HG03571 (cell line): Measurements from ENCODE around the gene C3orf20.
"Not testable (repeated sequence)": the region's sequence is repeated elsewhere in the genome, so short reads cannot be mapped to it uniquely, and the experiment has no call there.

Experiments used
- ATAC-seq: cut with Tn5 transposase; IDR thresholded peaks from one replicate; pipeline ENCODE4 v1.9.1; 2021; ENCODE audit not compliant: unreplicated experiment

Gene C3orf20

GRCh38 chr3:14752979-14753378, 78.0 kb downstream of the C3orf20 start:
- not testable (repeated sequence) for ATAC-seq

- no peak for ATAC-seq
Measured at GRCh38 chr3:14757153-14757700, 82.3 kb downstream of the C3orf20 start.

GRCh38 chr3:14758297-14758696, 83.4 kb downstream of the C3orf20 start:
- no peak for ATAC-seq

GRCh38 chr3:14758959-14759358, 84.0 kb downstream of the C3orf20 start:
- ATAC-seq, result no peak

GRCh38 chr3:14760185-14760584, 85.2 kb downstream of the C3orf20 start:
- no peak for ATAC-seq

GRCh38 chr3:14761121-14761672, 86.3 kb downstream of the C3orf20 start:
- no peak for ATAC-seq

- no peak for ATAC-seq
Measured at GRCh38 chr3:14761866-14762265, 86.9 kb downstream of the C3orf20 start.

- ATAC-seq, result no peak
Measured at GRCh38 chr3:14762701-14763100, 87.8 kb downstream of the C3orf20 start.

- no peak for ATAC-seq
Measured at GRCh38 chr3:14764331-14765059, 89.6 kb downstream of the C3orf20 start.

- no peak for ATAC-seq
Measured at GRCh38 chr3:14765060-14765400, 90.1 kb downstream of the C3orf20 start.

GRCh38 chr3:14765576-14766427, 90.9 kb downstream of the C3orf20 start:
- ATAC-seq, result no peak

GRCh38 chr3:14766428-14767244, 91.7 kb downstream of the C3orf20 start:
- ATAC-seq, result no peak

- no peak for ATAC-seq
Measured at GRCh38 chr3:14767245-14768051, 92.5 kb downstream of the C3orf20 start.

- ATAC-seq, result no peak
Measured at GRCh38 chr3:14768182-14768790, 93.3 kb downstream of the C3orf20 start.

GRCh38 chr3:14768881-14769280, 93.9 kb downstream of the C3orf20 start:
- ATAC-seq, result no peak

- no peak for ATAC-seq
Measured at GRCh38 chr3:14769544-14770325, 94.8 kb downstream of the C3orf20 start.

- no peak for ATAC-seq
Measured at GRCh38 chr3:14770591-14770990, 95.7 kb downstream of the C3orf20 start.

GRCh38 chr3:14771593-14772497, 96.9 kb downstream of the C3orf20 start:
- no peak for ATAC-seq
